H9 (cell line): ENCODE measurements around the gene ABR. TPM values are rescaled to one million over a fixed set of nuclear protein-coding genes. Genes with fewer than 3 reads are reported as not detected.
A peak's percentile ranks its signal among the peaks of the same experiment; 100 is the strongest.

ENCODE experiments used
- DNase-seq: peaks from one replicate; pipeline ENCODE4 v3.0.0-alpha.2; 2017
- H2AFZ ChIP-seq: one replicate; pipeline ENCODE4 v1.6.1; 2013; ENCODE audit warnings: mild to moderate bottlenecking, low read length, control low read depth, moderate library complexity
- H2AK5ac ChIP-seq: 2 replicates; pipeline ENCODE4 v1.6.1; 2013; ENCODE audit warnings: low read length, control low read depth, mixed read lengths; ENCODE audit not compliant: insufficient read length
- H2BK120ac ChIP-seq: one replicate; pipeline ENCODE4 v1.6.1; 2013; ENCODE audit warnings: low read depth, mild to moderate bottlenecking, low read length, control low read depth, inconsistent platforms; ENCODE audit not compliant: poor library complexity, severe bottlenecking
- H2BK12ac ChIP-seq: 2 replicates; pipeline ENCODE4 v1.6.1; 2013; ENCODE audit warnings: low read length, control low read depth, mixed read lengths, low read depth; ENCODE audit not compliant: insufficient read length
- H2BK15ac ChIP-seq: 2 replicates; pipeline ENCODE4 v1.6.1; 2013; ENCODE audit warnings: low read depth, low read length, control low read depth
- H2BK20ac ChIP-seq: one replicate; pipeline ENCODE4 v1.6.1; 2013; ENCODE audit warnings: low read depth, mild to moderate bottlenecking, low read length, control low read depth, inconsistent platforms; ENCODE audit not compliant: poor library complexity, severe bottlenecking
- H2BK5ac ChIP-seq: 2 replicates; pipeline ENCODE4 v1.6.1; 2013; ENCODE audit warnings: low read length, control low read depth, mixed read lengths; ENCODE audit not compliant: insufficient read length
- H3K14ac ChIP-seq: 2 replicates; pipeline ENCODE4 v1.6.1; 2013; ENCODE audit warnings: low read length, control low read depth; ENCODE audit not compliant: insufficient read depth
- H3K18ac ChIP-seq: 2 replicates; pipeline ENCODE4 v1.6.1; 2013; ENCODE audit warnings: low read depth, mild to moderate bottlenecking, mixed read lengths, low read length, control low read depth; ENCODE audit not compliant: insufficient read length
- H3K23ac ChIP-seq: 2 replicates; pipeline ENCODE4 v1.6.1; 2013; ENCODE audit warnings: low read length, control low read depth, mixed read lengths, low read depth; ENCODE audit not compliant: insufficient read length
- H3K23me2 ChIP-seq: 2 replicates; pipeline ENCODE4 v1.6.1; 2013; ENCODE audit warnings: low read depth, mild to moderate bottlenecking, mixed read lengths, low read length, control low read depth; ENCODE audit not compliant: insufficient read length, poor library complexity, severe bottlenecking
- H3K27ac ChIP-seq: 2 replicates; pipeline ENCODE4 v1.5.1; 2013; ENCODE audit warnings: low read length, control low read depth, mixed read lengths, low read depth; ENCODE audit not compliant: insufficient read length
- H3K27me3 ChIP-seq: 2 replicates; pipeline ENCODE4 v1.6.1; 2013; ENCODE audit warnings: low read length, control low read depth, inconsistent platforms; ENCODE audit not compliant: insufficient read depth
- H3K4ac ChIP-seq: 2 replicates; pipeline ENCODE4 v1.6.1; 2013; ENCODE audit warnings: low read depth, mild to moderate bottlenecking, control low read depth, inconsistent platforms, low read length, moderate library complexity
- H3K4me1 ChIP-seq: 2 replicates; pipeline ENCODE4 v1.6.1; 2013; ENCODE audit warnings: low read length, control low read depth, inconsistent platforms; ENCODE audit not compliant: insufficient read depth
- H3K4me2 ChIP-seq: 2 replicates; pipeline ENCODE4 v1.6.1; 2013; ENCODE audit warnings: low read length, control low read depth, mixed read lengths; ENCODE audit not compliant: insufficient read length, insufficient read depth
- H3K56ac ChIP-seq: 2 replicates; pipeline ENCODE4 v1.6.1; 2013; ENCODE audit warnings: low read depth, mild to moderate bottlenecking, mixed read lengths, low read length, control low read depth; ENCODE audit not compliant: insufficient read length
- H3K79me1 ChIP-seq: 2 replicates; pipeline ENCODE4 v1.6.1; 2013; ENCODE audit warnings: low read depth, mild to moderate bottlenecking, moderate library complexity, low read length, control low read depth, inconsistent platforms; ENCODE audit not compliant: insufficient read depth, poor library complexity, severe bottlenecking
- H3K79me2 ChIP-seq: 2 replicates; pipeline ENCODE4 v1.6.1; 2013; ENCODE audit warnings: low read length, control low read depth, inconsistent platforms; ENCODE audit not compliant: insufficient read depth
- H3K9ac ChIP-seq: 2 replicates; pipeline ENCODE4 v1.6.1; 2013; ENCODE audit warnings: low read length, control low read depth, mixed read lengths; ENCODE audit not compliant: insufficient read length; ENCODE audit errors: extremely low read depth
- H3K9me3 ChIP-seq: one replicate; pipeline ENCODE4 v1.6.1; 2013; ENCODE audit warnings: low read depth, low read length, inconsistent platforms; ENCODE audit not compliant: control insufficient read depth
- H3T11ph ChIP-seq: one replicate; pipeline ENCODE4 v1.6.1; 2013; ENCODE audit warnings: mild to moderate bottlenecking, low read length, control low read depth, inconsistent platforms
- H4K20me1 ChIP-seq: one replicate; pipeline ENCODE4 v1.6.1; 2013; ENCODE audit not compliant: control insufficient read depth, insufficient read length, insufficient read depth
- H4K5ac ChIP-seq: 2 replicates; pipeline ENCODE4 v1.6.1; 2013; ENCODE audit warnings: low read depth, mild to moderate bottlenecking, mixed read lengths, low read length, control low read depth; ENCODE audit not compliant: insufficient read length
- H4K8ac ChIP-seq: replicated peaks from 2 replicates; pipeline ENCODE4 v1.6.1; 2013; ENCODE audit warnings: low read length, control low read depth, mixed read lengths, low read depth; ENCODE audit not compliant: insufficient read length
- H4K91ac ChIP-seq: 2 replicates; pipeline ENCODE4 v1.6.1; 2013; ENCODE audit warnings: low read depth, mild to moderate bottlenecking, moderate library complexity, mixed read lengths, low read length, control low read depth; ENCODE audit not compliant: insufficient read length
- H3K27ac Mint-ChIP-seq, 3 experiments: 2 replicates in 2 of 3; 3 replicates in 1 of 3; pipeline ENCODE4 v1.8.0; 2020 to 2021; ENCODE audit warnings: mixed read lengths in 3 of 3, mild to moderate bottlenecking in 1 of 3, moderate library complexity in 1 of 3
- H3K27me3 Mint-ChIP-seq: 2 replicates; pipeline ENCODE4 v1.8.0; 2021; ENCODE audit warnings: low read depth, mild to moderate bottlenecking, moderate library complexity, mixed read lengths
- H3K36me3 Mint-ChIP-seq, 3 experiments: 2 replicates in 2 of 3; 3 replicates in 1 of 3; pipeline ENCODE4 v1.8.0; 2020 to 2021; ENCODE audit warnings: low read depth in 3 of 3, mixed read lengths in 3 of 3; ENCODE audit not compliant: insufficient read depth in 1 of 3
- H3K4me1 Mint-ChIP-seq, 2 experiments: 2 replicates each; pipeline ENCODE4 v1.8.0; 2020; ENCODE audit warnings: mixed read lengths in 2 of 2
- H3K4me3 Mint-ChIP-seq, 2 experiments: 2 replicates in 1 of 2; 3 replicates in 1 of 2; pipeline ENCODE4 v1.8.0; 2020 to 2021; ENCODE audit warnings: mild to moderate bottlenecking in 2 of 2, mixed read lengths in 2 of 2, moderate library complexity in 1 of 2
- H3K9me3 Mint-ChIP-seq, 2 experiments: 2 replicates in 1 of 2; 3 replicates in 1 of 2; pipeline ENCODE4 v1.8.0; 2020; ENCODE audit warnings: mild to moderate bottlenecking in 2 of 2, mixed read lengths in 2 of 2, moderate library complexity in 1 of 2
- CTCF ChIP-seq: fragments of 200-600 bp; sonication (generic); conservative IDR thresholded peaks from 3 replicates; pipeline ENCODE4 v1.8.0; 2021; ENCODE audit warnings: antibody characterized with exemption, mild to moderate bottlenecking
- WGBS: extraction: QIAGEN DNeasy Blood & Tissue Kit; methylation state at CpG from one replicate; pipeline ENCODE4 v1.1.7; 2013; ENCODE audit warnings: missing lambda C conversion rate, low lambda C conversion rate, mixed read lengths; ENCODE audit not compliant: insufficient read length; ENCODE audit errors: extremely low coverage; 5-methylcytosine and 5-hydroxymethylcytosine counted together
- microRNA-seq: library from miRNA; unstranded; fragments of <30 nt; microRNA quantifications from one replicate; pipeline ENCODE4, GENCODE V29; 2020; ENCODE audit warnings: borderline microRNAs expressed
- total RNA-seq: library from RNA; stranded (reverse); gene quantifications from 2 replicates; pipeline ENCODE4 v1.2.1, GENCODE V29; 2021

ABR gene
- total RNA-seq, 1 experiment from 2014 or later = 34.7 TPM

GRCh38 chr17:953767-954166 is 226.0 kb downstream of the ABR start:
- no peak overlapping the region for H2BK15ac ChIP-seq
- H3K14ac ChIP-seq = no peak overlapping the region
- no peaks in the 10 kb centered on the region for H3K27me3 ChIP-seq
- H2BK20ac ChIP-seq = no peak overlapping the region
- no peak overlapping the region for H2AK5ac ChIP-seq
- Mint-ChIP-seq H3K4me1 (peaks cover 35 to 44% of the 10 kb centered on the region in 2 experiments), H3K9me3 (no peaks in the 10 kb centered on the region), H3K36me3 (peaks cover 12 to 24% (median 21%) of the 10 kb centered on the region in 3 experiments), H3K27ac (peak overlapping the region in 2 of 3 experiments; percentile 88 to 89; a peak in 3 of 7 replicates), H3K4me3 (no peak overlapping the region), H3K27me3 (no peaks in the 10 kb centered on the region)
- no peak overlapping the region for H3K23ac ChIP-seq
- H3K4ac ChIP-seq = no peak overlapping the region
- no peak overlapping the region for H3K18ac ChIP-seq
- DNase-seq = no peak
- no peak overlapping the region for H2BK120ac ChIP-seq
- no peak overlapping the region for H3T11ph ChIP-seq
- H3K79me1 ChIP-seq = peaks cover 3% of the 10 kb centered on the region
- no peak overlapping the region for H2BK12ac ChIP-seq
- H3K4me2 ChIP-seq = no peak overlapping the region
- H3K79me2 ChIP-seq = peaks cover 2% of the 10 kb centered on the region; the same call in 1 of the 2 replicates
- H3K27ac ChIP-seq = no peak overlapping the region
- no peak overlapping the region for H3K9ac ChIP-seq
- no peak overlapping the region for H4K5ac ChIP-seq
- peaks cover 5% of the 10 kb centered on the region; the same call in 1 of the 2 replicates for H3K4me1 ChIP-seq
- peaks cover 3% of the 10 kb centered on the region for H3K23me2 ChIP-seq
- no CpG with 5 or more reads among the region's 16 CpGs for WGBS
- H4K20me1 ChIP-seq = no peaks in the 10 kb centered on the region
- H2BK5ac ChIP-seq = no peak overlapping the region
- TF ChIP-seq CTCF = no peak
- no peak overlapping the region for H3K56ac ChIP-seq
- no peak overlapping the region for H4K91ac ChIP-seq
- no peaks in the 10 kb centered on the region for H3K9me3 ChIP-seq
- H2AFZ ChIP-seq = no peak overlapping the region
- H4K8ac ChIP-seq = no peak overlapping the region

Small RNA genes within 50 kb of the gene (microRNA-seq; reads per million reads assigned to microRNA genes)
- gene MIR3183 = 0.46 reads per million

Other genes with a start within 250 kb of the ABR start
- gene NXN, start 200.2 kb downstream of the ABR start, total RNA-seq = 91.7 and 93.6 TPM in 2 replicates
- 23.0 and 23.7 TPM in 2 replicates for gene TIMM22, start 182.9 kb downstream of the ABR start, total RNA-seq
- not detected in 2 replicates for gene BHLHA9, start 90.5 kb upstream of the ABR start, total RNA-seq
- gene TRARG1, start 99.7 kb upstream of the ABR start, total RNA-seq = not detected in 2 replicates
- 1,282 and 1,294 TPM in 2 replicates for gene YWHAE, start 220.2 kb upstream of the ABR start, total RNA-seq